Measurements from ENCODE around the gene TAC3.

DNA sequence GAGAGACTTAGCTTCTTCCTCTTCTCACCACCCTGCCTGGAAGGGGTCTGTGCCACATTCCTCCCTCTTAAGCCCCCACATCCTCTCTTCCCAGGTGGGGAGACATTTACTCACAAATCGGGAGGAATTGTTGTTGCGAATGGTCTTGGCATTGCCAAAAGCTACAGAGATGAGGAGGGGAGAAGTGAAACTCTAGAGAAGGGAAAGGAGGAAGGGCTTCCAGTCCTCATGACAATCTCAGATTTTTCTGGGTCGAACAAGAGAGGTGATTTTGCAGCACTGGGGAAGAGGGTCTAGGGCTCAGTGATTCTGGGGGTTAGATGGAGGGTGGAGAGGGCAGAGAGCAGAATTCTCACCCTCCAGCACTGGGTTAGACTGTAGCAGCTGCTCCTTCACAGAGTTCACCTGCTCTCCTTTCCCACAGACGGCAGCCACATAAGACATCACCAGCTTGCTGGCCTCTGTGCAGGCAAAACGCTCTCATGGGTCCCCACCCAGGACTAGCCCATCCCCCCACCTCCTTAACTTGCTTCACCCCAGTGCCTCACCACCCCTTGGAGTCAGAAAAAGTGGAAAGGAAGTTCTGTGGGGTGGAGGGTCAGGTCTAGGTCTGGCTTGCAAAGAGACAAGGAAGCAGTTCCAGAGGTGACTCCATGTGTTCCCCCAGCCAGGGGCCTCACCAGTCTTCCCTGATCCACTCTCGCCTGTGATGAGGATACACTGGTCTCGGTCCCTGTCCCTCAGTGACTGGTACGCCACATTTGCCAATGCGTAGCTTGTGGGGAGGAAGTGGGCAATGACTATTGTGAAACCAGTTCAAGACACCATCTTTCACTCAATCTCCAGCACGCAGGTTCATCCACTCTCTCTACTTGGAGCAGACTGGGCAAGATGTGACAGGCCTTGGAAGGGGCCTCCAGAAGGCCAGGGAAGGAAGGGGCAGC, 30.9 kb upstream of the TAC3 start:
- TF ChIP-seq, protein P1, sequence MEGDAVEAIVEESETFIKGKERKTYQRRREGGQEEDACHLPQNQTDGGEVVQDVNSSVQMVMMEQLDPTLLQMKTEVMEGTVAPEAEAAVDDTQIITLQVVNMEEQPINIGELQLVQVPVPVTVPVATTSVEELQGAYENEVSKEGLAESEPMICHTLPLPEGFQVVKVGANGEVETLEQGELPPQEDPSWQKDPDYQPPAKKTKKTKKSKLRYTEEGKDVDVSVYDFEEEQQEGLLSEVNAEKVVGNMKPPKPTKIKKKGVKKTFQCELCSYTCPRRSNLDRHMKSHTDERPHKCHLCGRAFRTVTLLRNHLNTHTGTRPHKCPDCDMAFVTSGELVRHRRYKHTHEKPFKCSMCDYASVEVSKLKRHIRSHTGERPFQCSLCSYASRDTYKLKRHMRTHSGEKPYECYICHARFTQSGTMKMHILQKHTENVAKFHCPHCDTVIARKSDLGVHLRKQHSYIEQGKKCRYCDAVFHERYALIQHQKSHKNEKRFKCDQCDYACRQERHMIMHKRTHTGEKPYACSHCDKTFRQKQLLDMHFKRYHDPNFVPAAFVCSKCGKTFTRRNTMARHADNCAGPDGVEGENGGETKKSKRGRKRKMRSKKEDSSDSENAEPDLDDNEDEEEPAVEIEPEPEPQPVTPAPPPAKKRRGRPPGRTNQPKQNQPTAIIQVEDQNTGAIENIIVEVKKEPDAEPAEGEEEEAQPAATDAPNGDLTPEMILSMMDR (IDR thresholded peaks at IDR 0.05; ENCODE audit: low read depth, low read length, poor library complexity, severe bottlenecking): no peak
- no peak for TF ChIP-seq EZH2phosphoT487 (IDR thresholded peaks at IDR 0.05; ENCODE audit: borderline replicate concordance, low read length)

Data from DOHH2 (cell line).